ENCODE results near the gene SFMBT1. TPM values are rescaled to one million over a fixed set of nuclear protein-coding genes. Genes with fewer than 3 reads are reported as not detected.

SFMBT1 gene
- total and polyA plus RNA-seq, 4 experiments from 2014 or later = 19.8 to 50.8 (median 38.6) TPM

DNA sequence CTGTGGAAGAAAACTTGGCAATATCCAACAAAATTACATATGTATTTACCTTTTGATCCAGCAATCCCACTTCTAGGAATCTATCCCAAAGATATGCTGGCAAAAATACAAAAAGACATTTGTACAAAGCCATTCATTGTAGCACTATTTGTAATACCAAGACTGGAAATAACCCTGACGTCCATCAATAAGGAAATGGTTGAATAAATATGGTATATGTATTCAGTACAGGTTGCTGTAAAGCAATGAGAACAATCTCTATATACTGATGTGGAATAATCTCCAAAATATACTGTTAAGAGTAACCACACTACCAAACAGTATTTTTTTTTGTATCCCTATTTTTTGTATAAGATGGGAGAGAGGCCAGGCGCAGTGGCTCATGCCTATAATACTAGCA lies 83.7 kb downstream of the SFMBT1 start:
- Mint-ChIP-seq H3K9me3 (peaks cover 0 to 2% (median 0%) of the 10 kb centered on the region in 8 donors), H3K4me1 (peaks cover 18 to 38% (median 25%) of the 10 kb centered on the region in 4 donors), H3K4me3 (no peak overlapping the region), H3K27ac (no peak overlapping the region), H3K36me3 (peaks cover 27 to 39% of the 10 kb centered on the region in 2 donors), H3K27me3 (no peaks in the 10 kb centered on the region)
- H3K27me3 ChIP-seq (ENCODE audit: insufficient read depth, low read length) = no peaks in the 10 kb centered on the region
- H3K27ac ChIP-seq (ENCODE audit: low read depth, low read length) = no peak overlapping the region
- peaks cover 7% of the 10 kb centered on the region for H3K4me1 ChIP-seq (ENCODE audit: insufficient read depth, low read length)
- no peaks in the 10 kb centered on the region for H3K9me3 ChIP-seq (ENCODE audit: control insufficient read depth in 1 of 2, low read length in 2 of 2)
- POLR2A ChIA-PET (ENCODE audit: partially characterized antibody) = no interaction called here
- CTCF ChIA-PET (ENCODE audit: partially characterized antibody) = no interaction called here
- intact Hi-C loops (cut with micrococcal nuclease) = no loop called here
- no peak for DNase-seq
- peaks cover 3% of the 10 kb centered on the region for H3K36me3 ChIP-seq (ENCODE audit: insufficient read depth, low read length)
- H3K4me3 ChIP-seq (ENCODE audit: low read length in 2 of 2) = no peak overlapping the region

DNA sequence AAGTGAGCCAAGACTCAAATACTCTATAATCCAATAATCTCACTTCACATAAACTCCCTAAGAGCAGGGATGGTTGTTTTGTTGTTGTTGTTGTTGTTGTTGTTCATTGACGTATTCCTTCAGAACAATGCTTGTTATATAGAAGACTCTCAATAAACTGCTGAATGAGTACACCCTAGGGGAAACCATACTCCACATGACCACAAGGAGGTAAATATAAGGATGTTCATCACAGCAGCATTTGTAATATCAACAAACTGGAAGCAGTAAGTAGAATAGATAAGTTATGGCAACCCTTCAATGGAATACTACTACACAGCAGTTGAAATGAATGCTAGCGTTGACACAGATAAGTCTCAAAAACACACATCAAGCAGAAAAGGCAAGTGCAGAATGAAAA lies 86.1 kb downstream of the SFMBT1 start:
- Mint-ChIP-seq H3K9me3 (peaks cover 0 to 2% (median 0%) of the 10 kb centered on the region in 8 donors), H3K27me3 (no peaks in the 10 kb centered on the region), H3K36me3 (peaks cover 21 to 39% of the 10 kb centered on the region in 2 donors), H3K4me1 (peaks cover 27 to 49% (median 37%) of the 10 kb centered on the region in 4 donors), H3K27ac (peak overlapping the region in 1 of 7 donors; percentile 43), H3K4me3 (no peak overlapping the region)
- intact Hi-C loops (cut with micrococcal nuclease) = no loop called here
- Histone ChIP-seq H3K4me3 (ENCODE audit: low read length in 2 of 2) (no peak overlapping the region), H3K4me1 (ENCODE audit: insufficient read depth, low read length) (peaks cover 10% of the 10 kb centered on the region), H3K27me3 (ENCODE audit: insufficient read depth, low read length) (no peaks in the 10 kb centered on the region), H3K9me3 (ENCODE audit: control insufficient read depth in 1 of 2, low read length in 2 of 2) (no peaks in the 10 kb centered on the region), H3K27ac (ENCODE audit: low read depth, low read length) (no peak overlapping the region), H3K36me3 (ENCODE audit: insufficient read depth, low read length) (peaks cover 3% of the 10 kb centered on the region)
- ChIA-PET POLR2A (ENCODE audit: partially characterized antibody) (no interaction called here), CTCF (ENCODE audit: partially characterized antibody) (no interaction called here)
- peak in 1 of 5 donors; percentile 5 for DNase-seq

DNA sequence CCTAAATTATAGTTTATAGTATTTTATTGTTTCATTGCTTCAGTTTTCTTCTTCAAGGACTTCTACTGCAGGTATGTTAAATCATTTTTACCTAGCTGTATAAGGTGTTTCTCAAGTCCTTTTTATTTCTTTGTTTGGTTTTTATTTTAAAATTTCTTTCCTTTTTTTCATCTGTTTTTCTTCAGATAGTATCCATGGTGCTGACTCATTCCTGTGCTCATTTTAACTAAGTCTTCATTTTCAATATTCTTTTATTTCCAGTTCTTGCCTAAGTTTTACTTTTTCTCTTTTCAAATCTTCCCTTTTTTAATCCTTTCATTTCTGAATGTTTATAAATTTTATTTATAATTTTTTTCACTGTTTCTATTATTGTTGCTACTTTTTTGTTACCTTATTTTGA lies 106.3 kb downstream of the SFMBT1 start:
- intact Hi-C loops (cut with micrococcal nuclease) = no loop called here
- H3K4me3 ChIP-seq (ENCODE audit: low read length in 2 of 2) = no peak overlapping the region
- H3K27ac Mint-ChIP-seq = peak overlapping the region in 2 of 7 donors; percentile 20 to 68
- ChIA-PET POLR2A (ENCODE audit: partially characterized antibody) (interaction anchor here (1.7 kb wide), 1 partner anchor 106 kb away, joined by 5 read pairs; the partner anchor contains the start of gene SFMBT1), CTCF (ENCODE audit: partially characterized antibody) (interaction anchor here (1.0 to 1.8 kb wide), 3 partner anchors 10 to 131 kb away, joined by 3 to 5 read pairs (median 3); no protein-coding TSS in a partner anchor)
- H3K36me3 ChIP-seq (ENCODE audit: insufficient read depth, low read length) = peaks cover 4% of the 10 kb centered on the region
- H3K4me3 Mint-ChIP-seq = no peak overlapping the region
- no peak for DNase-seq
- no peaks in the 10 kb centered on the region for H3K27me3 Mint-ChIP-seq
- H3K4me1 Mint-ChIP-seq = peaks cover 7 to 17% (median 14%) of the 10 kb centered on the region in 4 donors
- H3K9me3 ChIP-seq (ENCODE audit: control insufficient read depth in 1 of 2, low read length in 2 of 2) = no peaks in the 10 kb centered on the region
- no peaks in the 10 kb centered on the region for H3K9me3 Mint-ChIP-seq
- no peak overlapping the region for H3K27ac ChIP-seq (ENCODE audit: low read depth, low read length)
- peaks cover 7% of the 10 kb centered on the region for H3K4me1 ChIP-seq (ENCODE audit: insufficient read depth, low read length)
- no peaks in the 10 kb centered on the region for H3K27me3 ChIP-seq (ENCODE audit: insufficient read depth, low read length)
- H3K36me3 Mint-ChIP-seq = peaks cover 11 to 37% of the 10 kb centered on the region in 2 donors

DNA sequence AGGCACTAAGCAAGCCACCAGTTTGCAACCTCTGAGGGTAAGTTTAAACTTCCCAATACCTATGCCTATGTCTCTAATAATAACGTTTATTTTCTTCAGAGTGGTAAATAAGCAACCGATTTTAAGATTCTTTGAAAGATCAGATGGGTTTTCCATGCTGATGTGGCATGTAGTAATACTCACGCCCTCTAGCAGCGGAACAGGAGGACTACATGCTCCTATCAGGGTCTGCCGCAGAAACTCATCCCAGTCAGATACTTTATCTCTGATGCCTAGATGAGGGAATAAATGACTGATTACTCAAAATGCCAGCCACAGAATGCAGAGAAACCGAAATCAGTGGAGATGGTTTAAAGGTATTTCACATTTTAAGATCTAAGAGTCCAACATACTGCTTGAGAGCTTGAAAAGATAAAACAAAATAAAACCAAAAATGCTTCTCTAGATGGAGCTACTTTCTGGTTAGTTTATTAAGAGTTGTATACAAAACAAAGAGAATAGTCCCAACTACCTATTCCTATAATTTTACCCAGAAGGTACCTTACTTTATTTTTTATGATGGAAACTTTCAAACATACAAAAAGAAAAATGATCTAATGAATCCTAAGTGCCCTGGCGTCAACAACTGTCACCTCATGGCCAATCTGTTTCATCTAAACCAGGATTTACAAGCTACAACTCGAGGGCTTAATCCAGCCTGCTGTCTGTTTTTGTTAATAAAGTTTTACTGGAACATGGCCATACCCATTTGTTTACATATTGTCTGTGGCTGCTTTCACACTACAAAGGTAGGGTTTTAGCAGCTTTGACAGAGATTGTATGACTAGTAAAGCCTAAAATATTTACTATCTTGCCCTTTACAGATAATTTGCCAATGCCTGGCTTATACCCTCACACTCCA lies 111.0 kb downstream of the SFMBT1 start:
- intact Hi-C loops (cut with micrococcal nuclease) = loop anchor here (1.0 to 2.0 kb wide), 4 partner anchors 48 to 192 kb away; partner anchors contain the start of gene SFMBT1
- Mint-ChIP-seq H3K27ac (peak overlapping the region; percentile 49 to 89 (median 84)), H3K9me3 (no peaks in the 10 kb centered on the region), H3K4me3 (peak overlapping the region in 6 of 8 donors; percentile 3 to 52 (median 26)), H3K4me1 (peaks cover 10 to 17% (median 14%) of the 10 kb centered on the region in 4 donors), H3K36me3 (peaks cover 17 to 45% of the 10 kb centered on the region in 2 donors), H3K27me3 (no peaks in the 10 kb centered on the region)
- CTCF ChIA-PET (ENCODE audit: partially characterized antibody) = interaction anchor here (0.6 to 2.7 kb wide), 27 partner anchors 10 to 193 kb away, joined by 3 to 18 read pairs (median 4); partner anchors contain the start of gene SFMBT1
- DNase-seq = peak; percentile 49 to 55 (median 49)
- no peaks in the 10 kb centered on the region for H3K27me3 ChIP-seq (ENCODE audit: insufficient read depth, low read length)
- peaks cover 11% of the 10 kb centered on the region for H3K4me1 ChIP-seq (ENCODE audit: insufficient read depth, low read length)
- peaks cover 8% of the 10 kb centered on the region for H3K36me3 ChIP-seq (ENCODE audit: insufficient read depth, low read length)
- no peak overlapping the region for H3K27ac ChIP-seq (ENCODE audit: low read depth, low read length)
- POLR2A ChIA-PET (ENCODE audit: partially characterized antibody) = interaction anchor here (0.8 to 2.9 kb wide), 7 partner anchors 45 to 168 kb away, joined by 3 to 26 read pairs (median 4); partner anchors contain the start of genes NEK4 and SFMBT1
- H3K4me3 ChIP-seq (ENCODE audit: low read length in 2 of 2) = no peak overlapping the region
- no peaks in the 10 kb centered on the region for H3K9me3 ChIP-seq (ENCODE audit: control insufficient read depth in 1 of 2, low read length in 2 of 2)

DNA sequence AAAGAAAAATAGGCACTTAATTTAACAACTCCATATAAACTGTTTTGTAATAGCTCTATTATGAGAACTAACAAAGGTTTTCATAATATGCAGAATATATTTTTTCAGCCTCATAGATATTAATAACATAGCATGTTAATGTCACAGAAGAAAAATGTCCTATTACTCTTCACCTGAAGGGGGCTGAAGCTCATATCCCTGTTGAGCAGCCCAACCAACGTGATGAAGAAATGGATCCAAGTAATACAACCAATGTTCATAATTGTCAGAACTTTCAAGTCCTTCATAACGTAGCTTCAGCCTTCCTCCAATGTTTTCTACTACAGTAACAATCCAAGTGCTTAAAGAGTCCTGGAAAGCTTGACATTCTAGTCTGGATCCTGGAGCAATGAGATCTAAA lies 114.0 kb downstream of the SFMBT1 start:
- POLR2A ChIA-PET (ENCODE audit: partially characterized antibody) = interaction anchor here (1.6 kb wide), 1 partner anchor 114 kb away, joined by 7 read pairs; the partner anchor contains the start of gene SFMBT1

DNA sequence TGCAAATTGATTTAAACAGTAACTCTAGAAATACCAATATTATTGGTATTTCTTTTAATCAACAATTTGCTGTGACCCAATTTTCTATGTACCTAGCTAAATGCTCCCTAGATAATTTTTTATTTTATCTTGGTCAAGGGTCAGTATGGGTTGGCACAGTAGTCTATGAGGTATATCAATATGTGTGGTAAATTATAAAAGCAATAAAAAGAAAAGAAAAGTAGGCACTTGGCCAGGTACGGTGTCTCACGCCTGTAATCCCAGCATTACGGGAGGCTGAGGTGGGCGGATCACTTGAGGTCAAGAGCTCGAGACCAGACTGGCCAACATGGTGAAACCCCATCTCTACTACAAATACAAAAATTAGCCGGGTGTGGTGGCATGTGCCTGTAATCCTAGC lies 114.5 kb downstream of the SFMBT1 start:
- no peak overlapping the region for H3K4me3 ChIP-seq (ENCODE audit: low read length in 2 of 2)
- H3K27ac ChIP-seq (ENCODE audit: low read depth, low read length) = no peak overlapping the region
- H3K36me3 Mint-ChIP-seq = peaks cover 37 to 51% of the 10 kb centered on the region in 2 donors

More for the DNA sequence above, 114.0 kb downstream of the SFMBT1 start:
- no peaks in the 10 kb centered on the region for H3K9me3 ChIP-seq (ENCODE audit: control insufficient read depth in 1 of 2, low read length in 2 of 2)
- no peak for DNase-seq
- H3K36me3 ChIP-seq (ENCODE audit: insufficient read depth, low read length) = peaks cover 12% of the 10 kb centered on the region
- Mint-ChIP-seq H3K27me3 (no peaks in the 10 kb centered on the region), H3K4me1 (peaks cover 10 to 17% (median 14%) of the 10 kb centered on the region in 4 donors), H3K36me3 (peaks cover 34 to 46% of the 10 kb centered on the region in 2 donors), H3K9me3 (no peaks in the 10 kb centered on the region), H3K27ac (no peak overlapping the region), H3K4me3 (no peak overlapping the region)
- no peaks in the 10 kb centered on the region for H3K27me3 ChIP-seq (ENCODE audit: insufficient read depth, low read length)
- CTCF ChIA-PET (ENCODE audit: partially characterized antibody) = interaction anchor here (1.1 to 1.9 kb wide), 4 partner anchors 16 to 190 kb away, joined by 3 to 5 read pairs (median 4); no protein-coding TSS in a partner anchor
- intact Hi-C loops (cut with micrococcal nuclease) = no loop called here
- no peak overlapping the region for H3K27ac ChIP-seq (ENCODE audit: low read depth, low read length)
- H3K4me3 ChIP-seq (ENCODE audit: low read length in 2 of 2) = no peak overlapping the region
- H3K4me1 ChIP-seq (ENCODE audit: insufficient read depth, low read length) = peaks cover 11% of the 10 kb centered on the region

More for the DNA sequence above, 114.5 kb downstream of the SFMBT1 start:
- Mint-ChIP-seq H3K9me3 (no peaks in the 10 kb centered on the region), H3K4me3 (no peak overlapping the region), H3K27me3 (no peaks in the 10 kb centered on the region), H3K27ac (no peak overlapping the region), H3K4me1 (peaks cover 10 to 17% (median 12%) of the 10 kb centered on the region in 4 donors)
- CTCF ChIA-PET (ENCODE audit: partially characterized antibody) = interaction anchor here (1.1 to 1.9 kb wide), 4 partner anchors 17 to 189 kb away, joined by 3 to 5 read pairs (median 4); no protein-coding TSS in a partner anchor
- peaks cover 16% of the 10 kb centered on the region for H3K36me3 ChIP-seq (ENCODE audit: insufficient read depth, low read length)
- DNase-seq = no peak
- intact Hi-C loops (cut with micrococcal nuclease) = no loop called here
- no peaks in the 10 kb centered on the region for H3K27me3 ChIP-seq (ENCODE audit: insufficient read depth, low read length)
- POLR2A ChIA-PET (ENCODE audit: partially characterized antibody) = interaction anchor here (1.6 kb wide), 1 partner anchor 114 kb away, joined by 7 read pairs; the partner anchor contains the start of gene SFMBT1
- no peaks in the 10 kb centered on the region for H3K9me3 ChIP-seq (ENCODE audit: control insufficient read depth in 1 of 2, low read length in 2 of 2)
- H3K4me1 ChIP-seq (ENCODE audit: insufficient read depth, low read length) = peaks cover 11% of the 10 kb centered on the region
